H54 (cell line): ENCODE measurements around the gene SYNE2.

Experiments
- DNase-seq: peaks from one replicate; pipeline ENCODE4 v3.0.0; 2011; ENCODE audit warnings: low spot score, mixed read lengths; ENCODE audit not compliant: insufficient read length
- FAIRE-seq: peaks from 3 replicates; lab custom pipeline; 2011; peaks lifted over from hg19 to GRCh38; lab: Jason Lieb, UNC
- POLR2A ChIP-seq: IDR thresholded peaks from 2 replicates; pipeline ENCODE4 v1.6.1; 2011; ENCODE audit warnings: low read depth, mild to moderate bottlenecking, low read length

The SYNE2 gene

GRCh38 chr14:63887899-63888298 is 35.1 kb downstream of the SYNE2 start:
- DNase-seq (no peak), FAIRE-seq (no peak)
- TF ChIP-seq POLR2A, result no peak

GRCh38 chr14:63890553-63890952 is 37.7 kb downstream of the SYNE2 start:
- no peak for DNase-seq
- TF ChIP-seq POLR2A, result no peak
- no peak for FAIRE-seq

DNA sequence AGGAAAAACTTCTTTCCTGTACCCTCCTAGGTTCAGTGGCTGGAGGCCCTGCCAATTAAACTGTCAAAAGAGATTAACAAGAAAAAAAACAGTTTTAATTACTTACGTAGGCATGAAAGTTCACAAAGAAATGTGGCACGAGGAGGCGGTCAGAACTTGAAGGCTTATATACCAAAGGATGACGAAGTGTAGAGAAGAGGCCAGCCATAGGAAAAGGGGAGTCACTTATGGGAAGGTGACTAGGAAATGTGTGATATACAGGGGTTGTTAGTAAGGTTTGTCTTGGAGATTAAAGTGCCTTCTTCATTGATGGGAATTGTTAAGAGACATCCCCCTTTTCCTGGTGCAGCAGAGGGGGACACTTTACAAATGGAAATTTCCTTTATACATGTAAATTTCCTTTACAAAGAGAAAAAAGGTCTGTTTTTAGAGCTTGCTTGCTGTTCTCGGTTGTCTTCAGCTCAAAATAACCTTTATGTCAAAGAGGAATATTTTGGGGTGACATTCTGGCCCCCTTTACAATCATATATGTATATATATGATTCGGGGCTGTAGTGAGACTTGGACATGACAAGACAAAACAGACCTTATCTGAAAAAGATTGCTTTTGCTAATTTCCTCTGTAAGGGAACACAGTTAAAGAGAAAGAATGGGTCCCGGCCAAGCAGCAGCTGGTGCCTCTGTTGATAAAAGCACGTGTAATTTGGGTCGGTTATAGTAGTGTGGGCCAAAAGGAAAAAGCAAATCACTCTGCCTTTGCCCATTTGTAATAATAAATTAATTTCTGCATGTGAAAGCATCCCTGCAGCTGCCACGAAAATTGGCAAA is 38.6 kb downstream of the SYNE2 start:
- no peak for TF ChIP-seq POLR2A
- DNase-seq (no peak), FAIRE-seq (no peak)

DNA sequence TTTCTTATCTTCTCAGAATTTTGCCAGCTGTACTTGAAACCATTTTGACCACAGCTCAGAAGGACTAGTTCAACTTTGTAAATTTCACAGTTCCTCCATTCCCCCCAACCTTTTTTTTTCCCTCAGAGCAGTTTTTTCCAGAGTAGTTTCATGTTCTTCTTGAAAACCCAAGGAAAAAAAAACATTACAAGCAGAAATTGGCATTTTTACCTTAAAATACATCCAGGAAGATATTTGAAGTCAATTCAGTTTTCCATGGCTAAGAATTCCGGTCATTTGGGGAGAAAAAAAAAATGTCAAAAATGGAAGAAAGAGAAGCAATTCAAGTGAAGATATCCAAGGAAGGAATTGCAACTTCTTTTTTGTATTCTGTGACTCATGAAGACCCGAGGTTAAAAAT is 39.5 kb downstream of the SYNE2 start:
- DNase-seq (no peak), FAIRE-seq (no peak)
- TF ChIP-seq POLR2A, result no peak

GRCh38 chr14:63893701-63894458 is 41.1 kb downstream of the SYNE2 start:
- peak; percentile 13 for DNase-seq
- peak; percentile 97 for FAIRE-seq
- TF ChIP-seq POLR2A, result no peak

DNA sequence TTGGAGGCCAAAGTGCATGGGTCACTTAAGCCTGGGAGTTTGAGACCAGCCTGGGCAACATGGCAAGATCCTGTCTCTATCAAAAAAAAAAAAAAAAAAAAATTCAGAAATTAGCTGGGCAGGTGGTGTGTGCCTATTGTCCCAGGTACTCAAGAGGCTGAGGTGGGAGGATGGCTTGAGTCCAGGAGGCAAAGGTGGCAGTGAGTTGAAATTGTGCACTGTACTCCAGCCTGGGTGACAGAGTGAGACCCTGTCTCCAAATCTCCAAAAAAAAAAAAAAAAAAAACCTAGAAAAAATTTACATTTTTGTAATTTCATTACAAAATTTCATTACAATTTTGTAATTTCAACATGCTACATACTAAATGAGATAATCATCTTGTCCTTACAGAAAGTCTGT is 42.7 kb downstream of the SYNE2 start:
- no peak for TF ChIP-seq POLR2A
- DNase-seq, result no peak
- no peak for FAIRE-seq

- TF ChIP-seq POLR2A, result no peak
- peak; percentile 98 for FAIRE-seq
- peak; percentile 45 for DNase-seq
Measured at GRCh38 chr14:63896278-63896720, 43.5 kb downstream of the SYNE2 start.

GRCh38 chr14:63897721-63898163 is 44.9 kb downstream of the SYNE2 start:
- FAIRE-seq (no peak), DNase-seq (no peak)
- TF ChIP-seq POLR2A, result no peak

GRCh38 chr14:63899953-63900352 is 47.1 kb downstream of the SYNE2 start:
- TF ChIP-seq POLR2A, result no peak
- FAIRE-seq, result no peak
- no peak for DNase-seq

DNA sequence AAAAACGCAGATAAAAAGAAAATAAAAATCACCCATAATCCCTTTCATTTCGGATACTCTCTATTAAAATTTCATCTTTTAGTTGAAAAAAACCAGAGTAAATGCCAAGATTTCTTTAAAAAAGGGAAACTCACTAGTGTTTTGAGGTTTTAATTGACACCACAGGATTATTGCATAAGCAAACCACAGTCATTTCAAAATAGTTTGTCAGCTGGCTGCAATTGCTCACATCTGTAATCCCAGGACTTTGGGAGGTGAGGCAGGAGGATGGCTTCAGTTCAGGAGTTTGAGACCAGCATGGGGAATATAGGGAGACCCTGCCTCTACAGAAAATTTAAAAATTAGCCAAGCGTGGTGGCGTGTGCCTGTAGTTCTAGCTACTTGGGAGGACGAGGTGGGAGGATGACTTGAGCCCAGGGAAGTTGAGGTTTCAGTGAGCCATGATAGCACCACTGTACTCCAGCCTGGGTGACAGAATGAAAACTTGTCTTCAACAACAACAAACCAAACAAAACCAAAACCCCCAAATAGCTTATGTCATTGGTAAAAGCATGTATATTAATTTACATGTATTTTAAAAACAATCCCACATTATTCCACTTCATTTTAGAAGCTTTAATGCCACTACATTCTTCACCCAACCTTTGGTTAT is 48.8 kb downstream of the SYNE2 start:
- no peak for TF ChIP-seq POLR2A
- DNase-seq (no peak), FAIRE-seq (peak; percentile 11)

DNA sequence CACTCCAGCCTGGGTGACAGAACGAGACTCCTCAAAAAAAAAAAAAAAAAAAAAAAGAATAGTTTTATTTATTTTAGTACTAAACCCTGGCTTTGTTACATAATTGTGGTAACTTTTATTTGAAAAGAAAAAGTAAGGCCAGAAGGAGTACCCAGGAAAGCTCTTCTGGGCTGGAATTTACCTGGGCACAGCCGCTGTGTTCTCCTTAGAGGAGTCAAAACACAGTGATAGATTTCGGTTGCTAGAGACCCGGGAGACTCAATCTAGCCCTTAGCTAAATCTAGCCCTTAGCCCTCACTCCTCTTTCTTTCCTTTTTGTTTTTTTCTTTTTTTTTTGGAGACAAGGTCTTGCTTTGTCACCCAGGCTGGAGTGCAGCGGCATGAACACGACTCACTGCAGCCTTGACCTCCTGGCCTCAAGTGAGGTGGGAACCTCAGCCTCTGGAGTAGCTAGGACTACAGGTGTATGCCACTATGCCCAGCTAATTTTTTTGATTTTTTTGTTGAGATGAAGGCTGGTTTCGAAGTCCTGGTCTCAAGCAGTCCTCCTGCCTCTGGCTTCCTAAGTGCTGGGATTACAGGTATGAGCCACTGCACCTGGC is 49.7 kb downstream of the SYNE2 start:
- no peak for TF ChIP-seq POLR2A
- DNase-seq (no peak), FAIRE-seq (no peak)

GRCh38 chr14:63904724-63905123 is 51.9 kb downstream of the SYNE2 start:
- FAIRE-seq (no peak), DNase-seq (no peak)
- no peak for TF ChIP-seq POLR2A

DNA sequence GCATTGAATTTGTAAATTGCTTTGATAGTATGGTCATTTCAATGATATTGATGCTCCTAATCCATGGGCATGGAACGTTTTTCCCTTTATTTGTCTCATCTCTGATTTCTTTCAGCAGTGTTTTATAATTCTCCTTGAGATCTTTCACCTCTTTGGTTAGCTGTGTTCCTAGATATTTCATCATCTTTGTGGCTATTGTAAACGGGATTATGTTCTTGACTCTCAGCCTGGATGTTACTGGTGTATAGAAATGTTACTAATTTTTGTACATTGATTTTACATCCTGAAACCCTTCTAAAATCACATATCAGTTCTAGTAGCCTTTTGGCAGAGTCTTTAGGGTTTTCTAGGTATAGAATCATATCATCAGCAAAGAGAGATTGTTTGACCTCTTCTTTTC is 52.6 kb downstream of the SYNE2 start:
- no peak for FAIRE-seq

More for the DNA sequence above, 52.6 kb downstream of the SYNE2 start:
- TF ChIP-seq POLR2A, result no peak
- DNase-seq, result no peak
